Muscle of leg (tissue), 11 donors: ENCODE measurements around the gene ELMO2. TPM values are rescaled to one million over a fixed set of nuclear protein-coding genes. Genes with fewer than 3 reads are reported as not detected.

Experiments
- DNase-seq: peaks from one replicate; pipeline ENCODE4 v3.0.0; 2013
- H3K27ac ChIP-seq: one replicate; pipeline ENCODE4 v1.5.1; 2013; ENCODE audit warnings: mild to moderate bottlenecking, low read length, control low read depth
- H3K27me3 ChIP-seq: one replicate; pipeline ENCODE4 v1.6.1; 2013; ENCODE audit warnings: low read length; ENCODE audit not compliant: control insufficient read depth, insufficient read depth
- H3K36me3 ChIP-seq: one replicate; pipeline ENCODE4 v1.6.1; 2013; ENCODE audit warnings: low read length; ENCODE audit not compliant: control insufficient read depth, insufficient read depth
- H3K4me1 ChIP-seq: one replicate; pipeline ENCODE4 v1.6.1; 2013; ENCODE audit warnings: low read length; ENCODE audit not compliant: control insufficient read depth, insufficient read depth
- H3K4me3 ChIP-seq: one replicate; pipeline ENCODE4 v1.5.1; 2013; ENCODE audit warnings: low read length, control low read depth
- H3K9me3 ChIP-seq: replicated peaks from 2 replicates; pipeline ENCODE4 v1.6.1; 2013; ENCODE audit warnings: low read depth, low read length; ENCODE audit not compliant: control insufficient read depth
- WGBS: methylation state at CpG from one replicate; pipeline ENCODE4 v1.1.5; 2013; ENCODE audit warnings: missing lambda C conversion rate; ENCODE audit not compliant: insufficient coverage; 5-methylcytosine and 5-hydroxymethylcytosine counted together
- polyA plus RNA-seq, 8 donors: library from polyadenylated mRNA; unstranded; fragments of 120-200 nt; gene quantifications; one replicate each; pipeline versions ENCODE4 v1.2.1 to v1.2.3, GENCODE V29; 2013; ENCODE audit warnings: inconsistent platforms in 1 of 8, low replicate concordance in 1 of 8; ENCODE audit not compliant: insufficient read length in 8 of 8, insufficient read depth in 1 of 8
- total RNA-seq: library from RNA; stranded (reverse); fragments of 120-200 nt; gene quantifications from one replicate; pipeline ENCODE4 v1.2.4, GENCODE V29; 2013

ELMO2 gene
- total and polyA plus RNA-seq, 9 donors = 30.1 to 47.6 (median 40.3) TPM

DNA sequence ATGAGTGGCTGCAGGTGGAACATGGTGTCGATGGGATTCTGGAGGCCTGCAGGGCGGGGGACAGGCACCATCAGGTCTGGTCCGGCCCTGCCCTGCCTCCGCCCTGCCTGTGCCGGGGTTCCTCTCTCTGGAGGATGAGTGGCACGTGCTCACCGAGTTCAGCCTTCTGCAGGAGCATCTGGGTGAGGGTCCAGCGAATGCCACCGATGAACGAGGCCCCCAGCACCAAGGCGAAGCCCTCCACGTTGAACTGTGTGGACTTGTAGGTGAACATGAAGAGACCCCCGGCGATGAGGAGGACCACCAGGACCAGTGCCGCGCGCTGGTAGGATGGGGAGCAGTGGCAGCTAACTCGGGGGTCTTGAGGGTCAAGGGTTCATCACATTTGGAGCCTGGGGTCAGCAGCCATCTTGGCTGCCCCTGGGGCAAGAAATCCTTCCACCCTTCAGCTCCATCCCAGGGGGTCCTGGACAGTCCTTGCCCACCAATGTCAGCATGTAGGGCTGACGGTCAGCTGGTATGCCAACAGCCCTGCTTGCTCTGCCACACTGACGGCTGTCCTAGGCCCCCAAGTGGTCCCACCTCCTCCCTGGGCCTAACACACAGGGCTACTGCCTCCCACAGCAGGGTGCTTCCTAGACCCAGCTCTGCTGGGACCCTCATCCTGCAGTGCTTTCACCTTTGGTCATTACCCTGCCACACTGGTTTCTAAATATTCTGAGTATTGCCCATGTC is 51.3 kb downstream of the ELMO2 start:
- Histone ChIP-seq H3K36me3 (peaks cover 62% of the 10 kb centered on the region), H3K9me3 (no peaks in the 10 kb centered on the region), H3K27ac (no peak overlapping the region), H3K4me3 (no peak overlapping the region), H3K27me3 (no peaks in the 10 kb centered on the region), H3K4me1 (peaks cover 18% of the 10 kb centered on the region)
- 96% methylated on average over 19 of the region's 20 CpGs for WGBS
- DNase-seq = no peak

DNA sequence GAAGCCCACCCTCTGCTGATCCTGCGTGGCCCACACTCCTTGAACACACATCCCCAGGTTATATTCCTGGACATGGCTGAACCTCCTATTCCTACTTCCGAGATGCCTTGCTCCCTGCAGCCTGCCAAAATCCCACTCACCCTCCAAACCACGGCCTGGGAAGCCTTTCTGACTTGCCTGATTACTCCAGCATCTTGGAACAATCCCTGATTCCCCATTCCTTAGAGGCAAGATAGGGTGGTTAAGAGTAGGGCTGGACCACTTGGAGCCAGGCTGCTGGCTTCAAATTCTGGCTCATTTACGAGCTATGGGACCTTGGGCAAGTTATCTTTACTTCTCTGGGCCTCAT is 52.2 kb downstream of the ELMO2 start:
- WGBS = 63% methylated on average over 2 of the region's 4 CpGs
- DNase-seq = no peak
- Histone ChIP-seq H3K4me3 (no peak overlapping the region), H3K9me3 (no peaks in the 10 kb centered on the region), H3K4me1 (peaks cover 26% of the 10 kb centered on the region), H3K27ac (no peak overlapping the region), H3K27me3 (no peaks in the 10 kb centered on the region), H3K36me3 (peaks cover 63% of the 10 kb centered on the region)

- no peak for DNase-seq
- WGBS = 56% methylated on average over 12 of the region's 14 CpGs
- no peak overlapping the region for H3K27ac ChIP-seq
- H3K36me3 ChIP-seq = peaks cover 60% of the 10 kb centered on the region
- H3K4me3 ChIP-seq = no peak overlapping the region
- H3K27me3 ChIP-seq = no peaks in the 10 kb centered on the region
- no peaks in the 10 kb centered on the region for H3K9me3 ChIP-seq
- H3K4me1 ChIP-seq = peaks cover 31% of the 10 kb centered on the region
These were observed 52.8 kb downstream of the ELMO2 start for GRCh38 chr20:46353500-46354206.

DNA sequence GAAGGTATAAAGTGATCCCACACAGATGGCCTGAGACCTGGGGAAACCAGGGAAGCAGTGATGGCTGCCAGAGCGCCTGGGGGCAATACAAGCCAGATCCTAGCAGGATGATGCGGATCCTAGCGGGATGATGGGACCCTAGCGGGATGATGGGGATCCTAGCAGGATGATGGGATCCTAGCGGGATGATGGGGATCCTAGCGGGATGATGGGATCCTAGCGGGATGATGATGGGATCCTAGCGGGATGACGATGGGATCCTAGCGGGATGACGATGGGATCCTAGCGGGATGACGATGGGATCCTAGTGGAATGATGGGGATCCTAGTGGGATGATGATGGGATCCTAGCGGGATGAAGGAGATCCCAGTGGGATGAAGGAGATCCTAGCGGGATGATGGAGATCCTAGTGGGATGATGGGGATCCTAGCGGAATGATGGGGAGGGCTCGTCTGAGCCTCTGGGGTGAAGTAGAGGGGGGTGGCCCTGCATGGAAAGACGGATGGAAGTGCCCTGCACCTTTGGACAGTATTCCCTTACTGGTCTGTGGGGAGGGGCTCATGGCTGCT is 54.0 kb downstream of the ELMO2 start:
- no peaks in the 10 kb centered on the region for H3K9me3 ChIP-seq
- no peak overlapping the region for H3K27ac ChIP-seq
- H3K4me3 ChIP-seq = no peak overlapping the region
- H3K27me3 ChIP-seq = no peaks in the 10 kb centered on the region
- 90% methylated on average over 18 of the region's 18 CpGs for WGBS
- no peak for DNase-seq
- peaks cover 51% of the 10 kb centered on the region for H3K36me3 ChIP-seq
- H3K4me1 ChIP-seq = peaks cover 40% of the 10 kb centered on the region

DNA sequence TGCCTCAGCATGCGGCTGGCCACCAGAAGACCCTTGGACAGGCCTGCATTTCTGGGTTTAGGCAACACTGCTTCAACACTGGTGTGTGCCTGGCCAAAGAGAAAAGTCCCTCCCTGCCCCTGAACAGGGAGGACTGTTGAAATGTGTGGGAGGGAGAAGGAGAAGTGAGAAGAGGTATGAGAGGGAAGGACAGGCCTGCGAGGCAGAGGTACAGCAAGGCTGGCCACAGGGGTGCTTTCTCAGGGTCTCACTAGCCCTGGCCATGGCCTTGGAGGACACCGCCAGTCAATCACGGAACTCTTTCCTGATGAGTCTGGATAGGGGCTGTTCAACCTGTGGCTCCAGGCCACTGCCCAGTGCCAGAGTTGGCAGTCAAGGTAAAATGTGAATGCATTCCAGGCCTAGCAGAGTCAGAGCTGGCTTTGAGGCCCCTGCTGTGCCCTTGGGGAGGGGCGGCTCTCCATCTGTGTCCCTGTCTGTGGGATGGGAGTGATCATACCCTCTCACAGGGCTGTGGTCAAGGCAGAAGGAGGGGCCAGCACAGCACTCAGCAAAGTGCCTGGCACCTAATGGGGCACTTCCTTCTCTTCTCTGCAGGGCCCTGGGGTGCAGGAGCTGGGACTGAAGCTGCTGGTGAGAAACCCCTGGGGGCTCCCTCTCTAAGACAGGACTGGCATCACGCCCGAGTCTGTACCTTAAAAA is 54.9 kb downstream of the ELMO2 start:
- WGBS = 94% methylated on average over 6 of the region's 7 CpGs
- peaks cover 48% of the 10 kb centered on the region for H3K36me3 ChIP-seq
- no peaks in the 10 kb centered on the region for H3K9me3 ChIP-seq
- H3K4me1 ChIP-seq = peaks cover 31% of the 10 kb centered on the region
- H3K27me3 ChIP-seq = no peaks in the 10 kb centered on the region
- no peak overlapping the region for H3K4me3 ChIP-seq
- H3K27ac ChIP-seq = no peak overlapping the region
- DNase-seq = no peak

DNA sequence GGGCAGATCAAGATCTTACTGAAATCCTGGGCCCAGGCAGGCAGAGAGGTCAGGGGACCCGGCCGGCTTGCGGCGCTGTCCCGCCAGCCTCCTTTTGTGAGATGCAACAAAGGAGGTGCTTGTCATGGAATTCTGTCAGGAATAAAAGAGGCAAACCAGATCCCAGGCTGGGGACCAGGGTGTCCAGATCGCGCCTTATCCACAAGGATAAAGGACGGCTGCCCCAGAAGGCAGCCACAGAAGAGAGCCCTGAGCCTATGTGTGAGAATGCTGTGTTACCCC is 55.5 kb downstream of the ELMO2 start:
- no peaks in the 10 kb centered on the region for H3K27me3 ChIP-seq
- H3K36me3 ChIP-seq = peaks cover 42% of the 10 kb centered on the region
- no peaks in the 10 kb centered on the region for H3K9me3 ChIP-seq
- H3K4me3 ChIP-seq = no peak overlapping the region
- H3K27ac ChIP-seq = no peak overlapping the region
- 76% methylated on average over 8 of the region's 8 CpGs for WGBS
- no peak for DNase-seq
- H3K4me1 ChIP-seq = peaks cover 28% of the 10 kb centered on the region

DNA sequence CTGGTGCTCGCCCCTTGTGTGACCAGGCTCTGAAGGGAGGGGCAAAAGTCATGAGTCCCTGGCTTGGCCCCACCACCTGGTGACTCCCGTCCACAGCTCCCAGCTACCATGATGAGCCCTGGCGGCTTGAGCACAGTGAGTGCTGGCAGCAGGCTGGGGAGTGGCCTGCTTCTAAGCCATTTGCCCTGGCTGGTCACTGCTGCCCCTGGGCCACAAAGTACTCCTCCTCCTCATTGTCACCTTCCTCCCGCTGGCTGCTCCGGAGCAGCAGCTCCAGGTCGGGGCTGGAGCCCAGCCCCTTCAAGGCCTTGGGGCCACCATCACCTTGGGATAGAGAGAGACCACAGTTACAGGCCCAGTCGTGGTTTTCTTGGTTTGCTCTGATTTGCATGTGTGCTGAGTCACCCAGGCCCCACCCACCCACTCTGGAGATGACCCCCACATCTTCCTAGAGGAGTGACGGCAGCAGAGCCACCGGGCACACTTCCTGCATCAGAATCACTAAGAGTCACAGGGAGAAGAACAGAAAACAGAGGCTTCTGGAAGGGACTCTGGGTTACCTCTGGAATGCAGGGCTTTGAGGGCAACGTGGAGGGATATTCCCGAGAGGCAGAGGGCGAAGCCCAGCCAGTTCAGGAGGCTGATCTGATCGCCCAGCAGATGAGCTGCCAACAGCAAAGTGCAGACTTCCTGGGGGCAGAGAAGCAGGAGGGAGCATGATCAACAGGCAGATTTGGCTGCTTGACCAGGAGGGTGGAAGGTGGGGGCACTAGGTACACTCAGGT is 56.0 kb downstream of the ELMO2 start:
- peaks cover 37% of the 10 kb centered on the region for H3K36me3 ChIP-seq
- no peaks in the 10 kb centered on the region for H3K27me3 ChIP-seq
- no peak overlapping the region for H3K27ac ChIP-seq
- H3K4me1 ChIP-seq = peaks cover 28% of the 10 kb centered on the region
- no peaks in the 10 kb centered on the region for H3K9me3 ChIP-seq
- WGBS = 51% methylated on average over 9 of the region's 13 CpGs
- no peak overlapping the region for H3K4me3 ChIP-seq
- no peak for DNase-seq

DNA sequence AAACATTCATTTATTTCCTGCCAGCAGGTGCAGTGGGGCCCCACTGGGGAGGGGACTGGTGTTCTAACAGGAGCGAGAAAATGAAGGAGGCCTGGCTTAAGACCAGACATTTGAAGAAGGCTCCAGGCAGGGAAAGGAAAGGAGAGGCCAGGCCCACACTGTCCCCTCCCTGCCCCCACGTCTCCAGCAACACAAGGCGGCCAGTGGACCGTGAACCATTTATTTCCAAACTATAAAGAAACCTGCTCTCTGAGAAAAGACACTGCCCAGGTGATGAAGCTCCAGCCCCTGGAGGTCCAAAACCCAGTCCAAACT is 56.7 kb downstream of the ELMO2 start:
- WGBS = no CpG with 5 or more reads among the region's 4 CpGs
- H3K27me3 ChIP-seq = no peaks in the 10 kb centered on the region
- peaks cover 30% of the 10 kb centered on the region for H3K36me3 ChIP-seq
- H3K4me3 ChIP-seq = no peak overlapping the region
- peak overlapping the region; percentile 81 for H3K27ac ChIP-seq
- H3K9me3 ChIP-seq = no peaks in the 10 kb centered on the region
- DNase-seq = peak; percentile 61
- H3K4me1 ChIP-seq = peaks cover 28% of the 10 kb centered on the region

DNA sequence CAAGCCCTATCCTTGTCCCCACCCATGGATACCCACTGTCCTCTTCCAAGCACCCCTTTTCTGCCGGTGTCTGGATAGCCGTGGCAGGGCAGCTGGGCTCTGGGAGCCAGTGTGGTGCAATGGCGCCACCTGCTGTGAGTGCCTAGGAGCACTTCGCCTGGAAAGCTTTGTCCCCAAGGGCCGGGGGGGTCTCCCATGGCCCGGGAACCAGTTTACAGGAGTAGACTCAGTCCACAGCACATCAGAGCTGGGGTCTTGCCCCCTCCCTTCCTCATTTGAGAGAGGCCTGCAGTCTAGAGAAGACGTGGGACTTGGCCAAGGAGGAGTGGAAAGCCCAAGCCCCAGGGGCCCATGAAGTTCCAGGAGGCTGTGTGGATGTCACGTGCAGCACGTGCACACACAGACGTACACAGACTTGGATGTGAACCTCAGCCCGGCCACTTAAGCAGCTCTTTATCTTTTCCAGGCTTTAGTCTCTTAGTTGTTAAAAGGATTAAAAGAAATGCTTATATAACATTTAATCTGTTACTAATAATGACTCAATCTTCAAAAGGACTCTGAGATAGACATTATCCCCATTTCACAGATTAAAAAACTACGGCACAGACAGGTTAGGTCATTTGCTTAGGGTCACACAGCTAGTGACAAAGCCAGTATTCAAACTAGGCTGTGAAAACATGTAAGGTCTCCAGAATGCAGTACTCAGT is 57.2 kb downstream of the ELMO2 start:
- H3K4me1 ChIP-seq = peaks cover 28% of the 10 kb centered on the region
- no peaks in the 10 kb centered on the region for H3K9me3 ChIP-seq
- peaks cover 26% of the 10 kb centered on the region for H3K36me3 ChIP-seq
- peaks cover 3% of the 10 kb centered on the region for H3K27me3 ChIP-seq
- H3K4me3 ChIP-seq = no peak overlapping the region
- 28% methylated on average over 7 of the region's 12 CpGs for WGBS
- peak; percentile 95 for DNase-seq
- H3K27ac ChIP-seq = peak overlapping the region; percentile 81
